B cell (primary cell): ENCODE data around the gene MROH2A. TPM values are rescaled to one million over a fixed set of nuclear protein-coding genes. Genes with fewer than 3 reads are reported as not detected.

Experiments
- ATAC-seq: fragments of 200-7000 bp; cut with Tn5 transposase; one replicate; pipeline ENCODE4 v1.10.0; 2021; ENCODE audit warnings: low read depth, mild to moderate bottlenecking, moderate number of reproducible peaks, moderate library complexity
- CTCF ChIA-PET: fragments of 350-600 bp; sonication (Branson Sonifier 250); formaldehyde crosslinking; loops from one replicate; lab custom pipeline; 2021; ENCODE audit warnings: antibody characterized with exemption, inconsistent platforms; lab: Charles Lee
- POLR2A ChIA-PET: fragments of 350-600 bp; sonication (Branson Sonifier 250); formaldehyde crosslinking; loops from one replicate; lab custom pipeline; 2021; ENCODE audit warnings: antibody characterized with exemption; lab: Charles Lee
- DNase-seq: peaks from one replicate; pipeline ENCODE4 v3.0.0; 2013
- H2AFZ ChIP-seq: 2 replicates; pipeline ENCODE4 v1.6.1; 2012; ENCODE audit warnings: mild to moderate bottlenecking, low read depth, low read length; ENCODE audit not compliant: insufficient read depth, poor library complexity, severe bottlenecking
- H3K27ac ChIP-seq, 2 donors: 1 replicate in 1 of 2; 2 replicates in 1 of 2; pipeline ENCODE4 v1.5.1; 2012 to 2013; ENCODE audit warnings: low read length in 2 of 2, mild to moderate bottlenecking in 2 of 2, moderate library complexity in 1 of 2
- H3K27me3 ChIP-seq, 4 experiments: fragments of 200-600 bp in 1 of 4; sonication (generic) in 1 of 4; replicated peaks in 1 of 4; 1 replicate in 2 of 4; 2 replicates in 2 of 4; pipeline versions ENCODE4 v1.6.1 to v1.7.0; 2013 to 2016; ENCODE audit warnings: low read length in 3 of 4, mild to moderate bottlenecking in 2 of 4, mixed read lengths in 1 of 4, moderate library complexity in 1 of 4; ENCODE audit not compliant: insufficient read depth in 4 of 4, control insufficient read depth in 3 of 4; ENCODE audit errors: control extremely low read depth in 1 of 4
- H3K36me3 ChIP-seq, 2 experiments: replicated peaks in 1 of 2; 1 replicate in 1 of 2; 2 replicates in 1 of 2; pipeline versions ENCODE4 v1.6.1 to v1.7.1; 2013; ENCODE audit warnings: low read length in 1 of 2; ENCODE audit not compliant: insufficient read depth in 2 of 2, control insufficient read depth in 1 of 2; ENCODE audit errors: control extremely low read depth in 1 of 2, extremely low read depth in 1 of 2
- H3K4me1 ChIP-seq, 2 donors: fragments of 200-600 bp in 1 of 2; sonication (generic) in 1 of 2; 1 replicate in 1 of 2; 2 replicates in 1 of 2; pipeline versions ENCODE4 v1.5.1 to v1.6.1; 2013 to 2017; ENCODE audit warnings: low read length in 2 of 2; ENCODE audit not compliant: control insufficient read depth in 2 of 2, insufficient read depth in 2 of 2
- H3K4me2 ChIP-seq: replicated peaks from 2 replicates; pipeline ENCODE3; 2012; ENCODE audit warnings: mild to moderate bottlenecking, low read depth, low read length; ENCODE audit not compliant: poor library complexity, severe bottlenecking
- H3K4me3 ChIP-seq, 5 experiments: fragments of 200-600 bp in 1 of 5; sonication (generic) in 1 of 5; 1 replicate in 3 of 5; 2 replicates in 2 of 5; pipeline versions ENCODE4 v1.5.1 to v1.7.0; 2011 to 2016; ENCODE audit warnings: low read length in 4 of 5, mild to moderate bottlenecking in 4 of 5, low read depth in 2 of 5, control low read depth in 1 of 5, moderate library complexity in 1 of 5; ENCODE audit not compliant: insufficient read depth in 1 of 5; ENCODE audit errors: control extremely low read depth in 1 of 5, extremely low read depth in 1 of 5
- H3K79me2 ChIP-seq: fragments of 200-600 bp; sonication (generic); one replicate; pipeline ENCODE4 v1.6.0; 2016; ENCODE audit warnings: low read length; ENCODE audit not compliant: control insufficient read depth, insufficient read depth
- H3K9ac ChIP-seq: fragments of 200-600 bp; sonication (generic); 2 replicates; pipeline ENCODE4 v1.6.1; 2017; ENCODE audit warnings: mild to moderate bottlenecking, low read length, moderate library complexity
- H3K9me3 ChIP-seq, 3 donors: one replicate each; pipeline versions ENCODE4 v1.6.1 to v1.7.1; 2013; ENCODE audit warnings: low read length in 2 of 3; ENCODE audit not compliant: control insufficient read depth in 2 of 3, insufficient read depth in 1 of 3; ENCODE audit errors: control extremely low read depth in 1 of 3
- H4K20me1 ChIP-seq: 2 replicates; pipeline ENCODE4 v1.6.0; 2012; ENCODE audit warnings: mild to moderate bottlenecking, low read length; ENCODE audit not compliant: insufficient read depth, control insufficient read depth, poor library complexity, severe bottlenecking
- H3K27ac Mint-ChIP-seq: one replicate; pipeline ENCODE4 v1.8.0; 2021; ENCODE audit warnings: mixed read lengths
- H3K27me3 Mint-ChIP-seq: one replicate; pipeline ENCODE4 v1.8.0; 2021; ENCODE audit warnings: mixed read lengths
- H3K4me1 Mint-ChIP-seq: one replicate; pipeline ENCODE4 v1.8.0; 2021; ENCODE audit warnings: mixed read lengths
- H3K4me3 Mint-ChIP-seq: one replicate; pipeline ENCODE4 v1.8.0; 2021; ENCODE audit warnings: mixed read lengths
- H3K9me3 Mint-ChIP-seq: one replicate; pipeline ENCODE4 v1.8.0; 2022; ENCODE audit warnings: mixed read lengths; ENCODE audit not compliant: insufficient read depth
- CTCF ChIP-seq: fragments of 200-600 bp; IDR thresholded peaks from one replicate; pipeline ENCODE4 v1.8.0; 2022; ENCODE audit warnings: antibody characterized with exemption, mild to moderate bottlenecking
- EZH2 ChIP-seq: IDR thresholded peaks from 2 replicates; pipeline ENCODE4 v1.6.1; 2012; ENCODE audit warnings: borderline replicate concordance, low read depth, mild to moderate bottlenecking, moderate library complexity, low read length; ENCODE audit not compliant: insufficient read depth, poor library complexity, severe bottlenecking
- WGBS: methylation state at CpG from one replicate; pipeline ENCODE4 v1.1.5; 2013; ENCODE audit warnings: missing lambda C conversion rate; ENCODE audit not compliant: insufficient coverage; 5-methylcytosine and 5-hydroxymethylcytosine counted together
- intact Hi-C: fragments of 100-400 bp; cut with micrococcal nuclease; formaldehyde crosslinking; loops from one replicate; pipeline ENCODE4 v1.10.0; 2022
- polyA plus RNA-seq: library from polyadenylated mRNA; depleted of rRNA; stranded (reverse); fragments of >200 nt; gene quantifications from 2 replicates; pipeline ENCODE4 v1.2.3, GENCODE V29; 2012
- total RNA-seq, 2 donors: library from RNA; stranded (reverse); fragments of 120-200 nt in 1 of 2; gene quantifications; 1 replicate in 1 of 2; 2 replicates in 1 of 2; pipeline versions ENCODE4 v1.2.3 to v1.2.4, GENCODE V29; 2013 to 2022

MROH2A gene
- total and polyA plus RNA-seq, 2 donors (not counting 1 experiment from before 2014, with no cell fraction given), result not detected

- H4K20me1 ChIP-seq, result no peaks in the 10 kb centered on the region
- Mint-ChIP-seq H3K27me3 (peaks cover 15% of the 10 kb centered on the region), H3K9me3 (peaks cover 5% of the 10 kb centered on the region), H3K27ac (no peak overlapping the region), H3K4me3 (no peak overlapping the region), H3K4me1 (no peaks in the 10 kb centered on the region)
- 87% methylated on average over 7 of the region's 7 CpGs for WGBS
- ChIA-PET POLR2A (no interaction called here), CTCF (no interaction called here)
- no peak overlapping the region for H3K4me3 ChIP-seq
- no peak for DNase-seq
- H3K79me2 ChIP-seq, result no peaks in the 10 kb centered on the region
- no peaks in the 10 kb centered on the region for H3K36me3 ChIP-seq
- no peak overlapping the region for H3K27ac ChIP-seq
- no peak overlapping the region for H3K4me2 ChIP-seq
- no peaks in the 10 kb centered on the region for H3K4me1 ChIP-seq
- H3K27me3 ChIP-seq, result no peaks in the 10 kb centered on the region
- intact Hi-C loops, result no loop called here
- no peak overlapping the region for H3K9ac ChIP-seq
- TF ChIP-seq CTCF (no peak), EZH2 (no peak)
- no peak overlapping the region for H2AFZ ChIP-seq
- peaks cover 0 to 8% (median 0%) of the 10 kb centered on the region in 3 donors for H3K9me3 ChIP-seq
- no peak for ATAC-seq
Measured at GRCh38 chr2:233789554-233789953, 11.4 kb downstream of the MROH2A start.

- Histone ChIP-seq H4K20me1 (no peaks in the 10 kb centered on the region), H3K4me2 (no peak overlapping the region), H3K9me3 (peaks cover 0 to 8% (median 0%) of the 10 kb centered on the region in 3 donors), H3K27ac (no peak overlapping the region), H3K4me3 (no peak overlapping the region), H2AFZ (no peak overlapping the region), H3K27me3 (no peaks in the 10 kb centered on the region), H3K4me1 (no peaks in the 10 kb centered on the region), H3K79me2 (no peaks in the 10 kb centered on the region), H3K36me3 (no peaks in the 10 kb centered on the region), H3K9ac (no peak overlapping the region)
- ChIA-PET CTCF (no interaction called here), POLR2A (no interaction called here)
- no peak for TF ChIP-seq CTCF
- TF ChIP-seq EZH2, result no peak
- no peak overlapping the region for H3K4me3 Mint-ChIP-seq
- DNase-seq (no peak), ATAC-seq (no peak)
- peaks cover 8% of the 10 kb centered on the region for H3K27me3 Mint-ChIP-seq
- H3K9me3 Mint-ChIP-seq, result peaks cover 1% of the 10 kb centered on the region
- intact Hi-C loops, result no loop called here
- H3K27ac Mint-ChIP-seq, result no peak overlapping the region
- no peaks in the 10 kb centered on the region for H3K4me1 Mint-ChIP-seq
- WGBS, result 92% methylated on average over 18 of the region's 18 CpGs
Measured at GRCh38 chr2:233791151-233791882, 13.2 kb downstream of the MROH2A start.
